GM10266 (cell line): ENCODE results near the gene POC1A.
A peak's percentile ranks its signal among the peaks of the same experiment; 100 is the strongest.
"Not testable (repeated sequence)": the region's sequence is repeated elsewhere in the genome, so short reads cannot be mapped to it uniquely, and the experiment has no call there.

ENCODE experiments used
- DNase-seq: peaks from one replicate; pipeline ENCODE4 v3.0.0; 2012; ENCODE audit errors: extremely low spot score
- TF ChIP-seq, protein P1 (sequence below): IDR thresholded peaks from 2 replicates; pipeline ENCODE4 v1.5.1; 2012; ENCODE audit warnings: mild to moderate bottlenecking, low read depth; ENCODE audit not compliant: control insufficient read depth, insufficient read depth; ENCODE audit errors: missing control alignments

The POC1A gene

GRCh38 chr3:52167240-52167639 is 13.0 kb upstream of the POC1A start:
- no peak for DNase-seq
- TF ChIP-seq, protein P1, sequence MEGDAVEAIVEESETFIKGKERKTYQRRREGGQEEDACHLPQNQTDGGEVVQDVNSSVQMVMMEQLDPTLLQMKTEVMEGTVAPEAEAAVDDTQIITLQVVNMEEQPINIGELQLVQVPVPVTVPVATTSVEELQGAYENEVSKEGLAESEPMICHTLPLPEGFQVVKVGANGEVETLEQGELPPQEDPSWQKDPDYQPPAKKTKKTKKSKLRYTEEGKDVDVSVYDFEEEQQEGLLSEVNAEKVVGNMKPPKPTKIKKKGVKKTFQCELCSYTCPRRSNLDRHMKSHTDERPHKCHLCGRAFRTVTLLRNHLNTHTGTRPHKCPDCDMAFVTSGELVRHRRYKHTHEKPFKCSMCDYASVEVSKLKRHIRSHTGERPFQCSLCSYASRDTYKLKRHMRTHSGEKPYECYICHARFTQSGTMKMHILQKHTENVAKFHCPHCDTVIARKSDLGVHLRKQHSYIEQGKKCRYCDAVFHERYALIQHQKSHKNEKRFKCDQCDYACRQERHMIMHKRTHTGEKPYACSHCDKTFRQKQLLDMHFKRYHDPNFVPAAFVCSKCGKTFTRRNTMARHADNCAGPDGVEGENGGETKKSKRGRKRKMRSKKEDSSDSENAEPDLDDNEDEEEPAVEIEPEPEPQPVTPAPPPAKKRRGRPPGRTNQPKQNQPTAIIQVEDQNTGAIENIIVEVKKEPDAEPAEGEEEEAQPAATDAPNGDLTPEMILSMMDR, result no peak

GRCh38 chr3:52162250-52162872 is 8.1 kb upstream of the POC1A start:
- TF ChIP-seq, protein P1, result no peak
- DNase-seq, result no peak

DNA sequence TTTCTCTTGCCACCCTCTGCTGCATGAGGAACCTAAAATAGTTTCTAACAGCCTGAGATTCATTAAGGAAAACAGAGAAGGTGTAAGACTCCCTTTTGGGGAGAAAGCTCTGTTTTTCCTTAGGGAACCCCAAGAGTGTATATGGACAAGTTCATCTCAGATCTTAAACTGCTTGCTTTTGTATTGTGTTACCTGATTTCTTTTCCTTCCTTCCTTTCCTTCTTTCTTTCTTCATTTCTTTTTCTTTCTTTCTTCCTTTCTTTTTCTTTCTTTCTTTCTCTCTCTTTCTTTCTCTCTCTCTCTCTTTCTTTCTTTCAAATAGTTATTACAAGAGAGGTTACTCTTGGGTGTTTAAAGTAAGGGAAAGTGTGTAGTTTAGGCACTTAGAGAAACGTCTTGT is 5.3 kb upstream of the POC1A start:
- TF ChIP-seq, protein P1, result no peak
- no peak for DNase-seq

DNA sequence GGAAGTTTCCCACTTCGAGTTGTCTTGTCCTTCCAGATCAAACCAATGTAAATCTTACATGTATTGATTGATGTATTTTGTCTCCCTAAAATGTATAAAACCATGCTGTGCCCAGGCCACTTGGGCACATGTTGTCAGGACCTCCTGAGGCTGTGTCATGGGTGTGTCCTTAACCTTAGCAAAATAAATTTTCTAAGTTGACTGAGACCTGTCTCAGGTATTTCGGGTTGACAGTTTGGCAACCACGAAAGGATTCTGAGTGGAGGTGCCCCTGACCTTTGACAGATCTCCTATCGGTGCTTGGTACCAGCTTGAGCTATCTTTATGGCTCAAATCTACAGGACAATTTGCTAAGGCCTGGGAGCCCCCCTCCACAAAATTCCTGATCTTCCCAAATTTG is 1.7 kb upstream of the POC1A start:
- DNase-seq, result no peak
- TF ChIP-seq, protein P1, result no peak

GRCh38 chr3:52153389-52154096 is 680 bp downstream of the POC1A start:
- DNase-seq, result peak; percentile 33
- TF ChIP-seq, protein P1, result no peak

GRCh38 chr3:52151991-52152390 is 2.2 kb downstream of the POC1A start:
- DNase-seq, result not testable (repeated sequence)

- no peak for DNase-seq
- TF ChIP-seq, protein P1, result no peak
Measured at GRCh38 chr3:52150860-52151259, 3.4 kb downstream of the POC1A start.
